Suprapubic skin (tissue), 3 donors: ENCODE results near the gene SCAMP1.

Source experiments
- CTCF ChIP-seq, 2 donors: fragments of 200-600 bp in 1 of 2; fragments of 450-650 bp in 1 of 2; sonication (generic) in 1 of 2; IDR thresholded peaks; one replicate each; pipeline ENCODE4 v1.5.1; 2016 to 2019; ENCODE audit warnings: antibody characterized with exemption in 2 of 2, mild to moderate bottlenecking in 1 of 2, moderate library complexity in 1 of 2
- POLR2AphosphoS5 ChIP-seq, 3 donors: sonication (generic); formaldehyde crosslinking; IDR thresholded peaks; one replicate each; pipeline ENCODE4 v1.6.1; 2017; ENCODE audit warnings: antibody characterized with exemption in 3 of 3

GRCh38 chr5:78521455-78521854 lies 161.0 kb downstream of the SCAMP1 start:
- TF ChIP-seq CTCF (IDR thresholded peaks at IDR 0.05) (no peak), POLR2AphosphoS5 (IDR thresholded peaks at IDR 0.05) (no peak)
